Measurements from ENCODE around the gene MYO1B. TPM values are rescaled to one million over a fixed set of nuclear protein-coding genes. Genes with fewer than 3 reads are reported as not detected.

The MYO1B gene
- polyA plus RNA-seq, 1 donor (not counting 4 experiments of a cell fraction or from before 2014, with no cell fraction given): 277 TPM

DNA sequence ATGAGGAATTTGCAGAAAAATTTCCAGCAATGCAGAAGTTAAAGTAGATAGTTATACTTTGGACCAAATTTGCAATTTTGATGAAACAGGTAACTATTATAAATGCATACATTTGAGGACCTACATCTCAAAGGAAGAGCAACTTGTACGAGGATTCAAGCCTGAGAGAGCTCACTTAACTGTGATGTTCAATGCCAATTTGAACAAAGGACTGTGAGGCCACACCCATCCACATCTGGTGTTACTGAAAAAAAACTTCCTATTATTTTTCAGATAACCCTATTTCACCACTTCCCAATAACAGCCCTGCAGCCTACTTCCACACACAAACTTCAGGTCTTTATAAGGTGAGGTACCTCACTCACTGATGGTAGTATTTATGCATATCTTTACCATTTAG, 229.3 kb downstream of the MYO1B start:
- FAIRE-seq: no peak
- Histone ChIP-seq H3K79me2 (ENCODE audit: control insufficient read depth, insufficient read depth, low read length) (no peaks in the 10 kb centered on the region), H3K9me1 (ENCODE audit: control insufficient read depth, extremely low read depth, insufficient read depth, low read length) (no peaks in the 10 kb centered on the region), H2AFZ (ENCODE audit: control insufficient read depth, low read length) (no peak overlapping the region), H3K4me3 (ENCODE audit: control insufficient read depth in 2 of 3, extremely low read depth in 1 of 3, insufficient read depth in 2 of 3, low read depth in 1 of 3, low read length in 3 of 3) (no peak overlapping the region), H3K36me3 (ENCODE audit: control insufficient read depth in 2 of 2, extremely low read depth in 1 of 2, insufficient read depth in 2 of 2, low read length in 2 of 2) (no peaks in the 10 kb centered on the region), H4K20me1 (ENCODE audit: control insufficient read depth, extremely low read depth, insufficient read depth, low read length) (no peaks in the 10 kb centered on the region), H3K9ac (ENCODE audit: control insufficient read depth, extremely low read depth, insufficient read depth, low read length) (no peak overlapping the region), H3K4me2 (ENCODE audit: control insufficient read depth, extremely low read depth, insufficient read depth, low read depth, low read length) (no peak overlapping the region), H3K27me3 (ENCODE audit: control insufficient read depth, extremely low read depth, insufficient read depth, low read length) (no peaks in the 10 kb centered on the region), H3K4me1 (ENCODE audit: control insufficient read depth, extremely low read depth, insufficient read depth, low read length) (no peaks in the 10 kb centered on the region), H3K9me3 (ENCODE audit: control insufficient read depth, low read depth, low read length) (no peaks in the 10 kb centered on the region), H3K27ac (ENCODE audit: control insufficient read depth, insufficient read depth, low read length) (no peak overlapping the region)
- DNase-seq (ENCODE audit: low read depth, low spot score): no peak
- TF ChIP-seq CTCF (optimal IDR thresholded peaks at IDR 0.05 in 1 of 3, IDR thresholded peaks at IDR 0.05 in 1 of 3, conservative IDR thresholded peaks at IDR 0.05 in 1 of 3; ENCODE audit: extremely low read depth in 1 of 3, insufficient read depth in 2 of 3, low read length in 3 of 3) (no peak), EZH2 (IDR thresholded peaks at IDR 0.05; ENCODE audit: low read length) (no peak)
- dilution Hi-C loops (cut with MboI; ENCODE audit: extremely low pct_ligation_motif_present, low sequenced_read_pairs): no loop called here

Small RNA genes within 50 kb of the gene (small RNA-seq; reads per million reads assigned to genes)
- gene RNU6-1045P (ENCODE audit: insufficient read length in 3 of 3, low read depth in 3 of 3, low replicate concordance in 1 of 3): 0 reads per million in 3 experiments

Other genes with a start within 250 kb of the MYO1B start
- gene STAT1, start 231.2 kb upstream of the MYO1B start, polyA plus RNA-seq: 141 to 181 TPM (median 144 TPM) in 3 replicates
- 1.6 to 3.3 TPM (median 2.0 TPM) in 3 replicates for gene STAT4, start 94.4 kb upstream of the MYO1B start, polyA plus RNA-seq